GM12865 (cell line): Measurements from ENCODE around the gene SULT1C4.

Experiments used
- DNase-seq: peaks from one replicate; pipeline ENCODE4 v3.0.0; 2010; ENCODE audit warnings: low read depth
- H3K4me3 ChIP-seq: 2 replicates; pipeline ENCODE4 v1.5.1; 2011; ENCODE audit warnings: mild to moderate bottlenecking, low read depth, low read length, control low read depth
- TF ChIP-seq, protein P1 (sequence below): IDR thresholded peaks from 2 replicates; pipeline ENCODE4 v1.5.1; 2011; ENCODE audit warnings: low read length, control low read depth, low read depth, inconsistent platforms; ENCODE audit not compliant: insufficient read depth; ENCODE audit errors: missing control alignments

The SULT1C4 gene

DNA sequence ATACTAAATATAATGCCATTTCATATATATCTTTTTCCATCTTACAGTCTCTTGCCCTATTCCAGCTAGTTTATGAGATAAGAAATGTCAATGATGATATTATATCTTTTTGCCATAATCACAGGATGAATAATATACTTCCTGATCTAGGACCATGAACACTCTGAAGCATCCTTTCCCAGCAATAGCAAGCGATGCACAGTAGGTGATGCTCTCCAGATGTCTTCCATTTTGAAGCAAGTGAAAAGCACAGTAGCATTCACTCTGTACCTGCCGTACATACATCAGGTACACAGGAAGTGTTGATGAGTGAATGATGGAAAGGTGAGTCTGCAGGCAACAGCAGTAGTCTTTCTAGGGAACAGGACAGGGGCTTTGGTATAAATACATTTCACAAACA lies 8.6 kb upstream of the SULT1C4 start:
- no peak overlapping the region for H3K4me3 ChIP-seq
- DNase-seq: no peak
- TF ChIP-seq, protein P1, sequence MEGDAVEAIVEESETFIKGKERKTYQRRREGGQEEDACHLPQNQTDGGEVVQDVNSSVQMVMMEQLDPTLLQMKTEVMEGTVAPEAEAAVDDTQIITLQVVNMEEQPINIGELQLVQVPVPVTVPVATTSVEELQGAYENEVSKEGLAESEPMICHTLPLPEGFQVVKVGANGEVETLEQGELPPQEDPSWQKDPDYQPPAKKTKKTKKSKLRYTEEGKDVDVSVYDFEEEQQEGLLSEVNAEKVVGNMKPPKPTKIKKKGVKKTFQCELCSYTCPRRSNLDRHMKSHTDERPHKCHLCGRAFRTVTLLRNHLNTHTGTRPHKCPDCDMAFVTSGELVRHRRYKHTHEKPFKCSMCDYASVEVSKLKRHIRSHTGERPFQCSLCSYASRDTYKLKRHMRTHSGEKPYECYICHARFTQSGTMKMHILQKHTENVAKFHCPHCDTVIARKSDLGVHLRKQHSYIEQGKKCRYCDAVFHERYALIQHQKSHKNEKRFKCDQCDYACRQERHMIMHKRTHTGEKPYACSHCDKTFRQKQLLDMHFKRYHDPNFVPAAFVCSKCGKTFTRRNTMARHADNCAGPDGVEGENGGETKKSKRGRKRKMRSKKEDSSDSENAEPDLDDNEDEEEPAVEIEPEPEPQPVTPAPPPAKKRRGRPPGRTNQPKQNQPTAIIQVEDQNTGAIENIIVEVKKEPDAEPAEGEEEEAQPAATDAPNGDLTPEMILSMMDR: no peak

DNA sequence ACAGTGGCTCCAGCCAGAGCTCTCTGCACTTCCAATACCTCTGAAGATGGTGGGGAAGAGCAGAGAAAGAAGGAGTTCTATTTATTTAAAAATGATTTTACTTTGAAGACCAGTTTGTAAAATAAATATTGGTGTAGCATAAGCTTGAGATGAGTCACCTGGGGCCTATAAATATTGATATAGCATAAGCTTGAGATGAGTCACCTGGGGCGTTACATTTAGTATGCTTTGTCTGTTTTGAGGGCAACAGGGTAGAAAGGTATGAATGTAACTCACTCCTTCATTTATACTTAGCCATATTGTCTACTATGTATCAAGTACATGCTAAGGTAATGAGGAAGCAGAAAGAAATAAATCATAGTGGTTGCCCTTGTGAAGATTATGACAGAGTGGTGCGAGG lies 7.7 kb upstream of the SULT1C4 start:
- TF ChIP-seq, protein P1: no peak
- DNase-seq: no peak
- no peak overlapping the region for H3K4me3 ChIP-seq

DNA sequence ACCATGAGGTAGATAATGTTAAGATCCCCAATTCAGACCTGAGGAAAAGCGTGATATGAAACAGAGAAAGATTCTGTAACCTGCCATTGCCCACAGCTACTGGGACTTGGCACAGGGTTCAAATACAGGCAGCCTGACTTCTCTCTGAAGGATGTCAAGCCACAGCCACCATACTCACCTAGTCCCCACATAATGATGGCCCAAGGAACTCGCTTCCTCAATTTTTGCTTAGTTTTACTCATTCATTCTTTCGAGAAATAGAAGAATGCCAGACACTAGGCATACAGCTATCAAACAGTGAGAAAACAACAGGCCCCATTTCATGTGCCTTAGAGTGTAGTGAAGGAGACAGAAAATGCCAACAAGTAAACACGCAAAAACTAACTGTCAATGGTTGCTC lies 980 bp upstream of the SULT1C4 start:
- DNase-seq: no peak
- H3K4me3 ChIP-seq: no peak overlapping the region
- TF ChIP-seq, protein P1: no peak

DNA sequence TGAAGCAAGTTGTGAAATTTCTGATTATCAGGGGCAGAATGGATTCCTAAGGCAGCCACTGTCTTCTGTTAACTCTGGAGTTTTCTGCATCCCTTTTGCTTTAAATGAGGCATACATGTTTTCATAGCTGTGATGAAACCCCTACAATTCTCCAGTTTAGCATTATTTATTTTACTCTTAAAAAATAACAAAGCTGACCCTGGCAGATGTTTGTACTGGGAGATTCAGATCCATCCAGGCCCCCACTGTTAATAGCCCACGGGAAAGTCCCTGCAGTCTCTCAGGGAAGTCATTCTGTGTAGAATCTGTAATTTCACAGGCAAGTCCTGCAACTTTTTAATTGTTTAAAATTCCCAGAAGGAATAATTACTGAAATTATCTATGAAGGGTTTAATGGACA lies 353 bp upstream of the SULT1C4 start:
- DNase-seq: no peak
- no peak overlapping the region for H3K4me3 ChIP-seq
- TF ChIP-seq, protein P1: no peak

DNA sequence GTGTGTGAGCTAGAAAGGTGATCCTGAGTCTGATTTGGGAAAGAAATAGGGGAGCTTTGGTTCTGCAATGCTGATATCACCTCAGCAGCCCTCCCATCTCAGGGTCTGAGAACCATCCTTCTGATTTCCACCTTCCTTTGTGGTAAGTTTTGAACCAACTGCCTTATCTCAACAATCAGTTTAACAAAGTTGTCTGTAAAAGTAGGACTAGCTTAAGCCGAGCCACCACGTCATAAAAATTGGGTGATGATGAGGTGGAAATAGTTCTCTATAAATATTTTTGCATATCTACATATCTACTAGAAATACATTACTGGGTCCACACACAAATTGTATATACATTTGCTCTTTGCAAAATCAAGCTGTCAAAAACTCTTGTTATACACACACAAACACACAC lies 1.1 kb downstream of the SULT1C4 start:
- no peak overlapping the region for H3K4me3 ChIP-seq
- DNase-seq: no peak
- TF ChIP-seq, protein P1: no peak

DNA sequence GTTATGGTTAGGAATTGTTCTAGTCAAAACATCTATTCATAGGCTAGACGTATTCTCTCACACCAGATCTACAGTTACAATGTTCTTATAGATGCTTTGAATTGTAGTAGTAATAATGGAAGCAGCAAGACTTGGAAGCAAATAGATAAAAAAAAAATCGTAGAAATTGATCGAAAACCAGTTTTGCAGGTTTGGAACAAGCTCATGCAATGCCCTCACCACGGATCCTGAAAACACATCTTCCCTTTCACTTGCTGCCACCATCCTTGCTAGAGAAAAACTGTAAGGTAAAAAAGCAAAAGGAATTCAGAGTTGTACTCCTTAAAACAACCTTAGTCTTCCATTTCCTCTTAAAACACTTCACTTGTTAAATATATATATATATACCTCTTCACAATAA lies 4.4 kb downstream of the SULT1C4 start:
- TF ChIP-seq, protein P1: no peak
- H3K4me3 ChIP-seq: no peak overlapping the region
- DNase-seq: no peak

DNA sequence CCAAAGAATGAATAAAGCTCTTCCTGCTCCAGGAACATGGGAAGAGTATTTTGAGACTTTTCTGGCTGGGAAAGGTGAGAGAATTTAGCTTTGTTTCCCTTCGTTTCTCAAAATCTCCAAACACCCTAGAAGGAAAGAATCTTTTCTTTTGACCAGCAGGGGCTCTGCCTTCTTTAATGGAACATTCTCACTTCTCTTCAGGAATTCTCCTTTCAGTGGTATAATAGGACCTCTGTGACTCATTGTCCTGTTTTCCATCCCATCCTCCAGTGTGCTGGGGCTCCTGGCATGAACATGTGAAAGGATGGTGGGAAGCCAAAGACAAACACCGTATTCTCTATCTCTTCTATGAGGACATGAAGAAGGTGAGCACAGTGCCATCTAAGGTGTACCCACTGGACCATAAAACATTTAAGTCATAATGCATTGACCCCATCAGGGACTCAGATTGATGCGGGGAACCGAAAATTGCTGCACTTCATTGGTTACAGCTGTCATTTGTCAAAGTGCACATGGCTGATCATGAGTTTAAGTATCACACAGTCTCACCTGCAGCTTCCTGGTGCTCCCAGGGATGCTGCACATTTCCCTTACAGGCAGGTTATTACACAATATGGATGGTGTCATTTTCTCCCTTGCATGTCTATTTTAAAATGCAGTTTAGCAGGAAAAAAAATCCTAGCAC lies 5.5 kb downstream of the SULT1C4 start:
- TF ChIP-seq, protein P1: no peak
- H3K4me3 ChIP-seq: no peak overlapping the region
- DNase-seq: no peak
